ENCODE data around the gene LGALS9B.
"Not testable (repeated sequence)": the region's sequence is repeated elsewhere in the genome, so short reads cannot be mapped to it uniquely, and the experiment has no call there.

Gene LGALS9B

DNA sequence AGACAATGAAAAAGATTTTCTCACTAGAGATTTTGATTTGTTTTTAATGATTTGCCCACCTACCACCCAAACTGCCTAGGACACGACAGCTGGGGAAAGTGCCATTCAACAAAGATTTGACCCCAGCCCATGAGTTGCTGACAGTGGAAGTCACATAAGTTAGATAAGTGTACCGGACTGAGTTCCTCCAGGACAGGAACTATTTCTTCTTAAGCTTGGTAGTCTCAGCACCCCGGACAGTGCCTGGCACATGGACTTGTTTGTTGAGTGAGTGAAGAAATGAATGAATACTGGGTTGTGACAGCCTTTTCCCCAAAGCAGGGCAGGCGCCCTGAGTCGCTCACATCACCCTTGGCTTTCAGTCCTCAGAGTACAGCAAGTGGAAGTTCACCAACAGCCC is 26.7 kb downstream of the LGALS9B start:
- not testable (repeated sequence) for H3K4me2 ChIP-seq (ENCODE audit: low read length, poor library complexity, severe bottlenecking); H2BK12ac ChIP-seq (ENCODE audit: low read length in 2 of 2); H2AFZ ChIP-seq (ENCODE audit: low read depth, low read length); H3K27ac ChIP-seq (ENCODE audit: low read length, poor library complexity, severe bottlenecking); H2BK5ac ChIP-seq (ENCODE audit: low read depth, low read length, poor library complexity, severe bottlenecking); H3K4me1 ChIP-seq (ENCODE audit: control insufficient read depth, insufficient read depth, low read depth, low read length); H3K9me3 ChIP-seq (ENCODE audit: control insufficient read depth, low read length); H3K18ac ChIP-seq (ENCODE audit: low read depth in 1 of 2, low read length in 2 of 2); H2BK15ac ChIP-seq (ENCODE audit: low read depth, poor library complexity, severe bottlenecking); H3K23ac ChIP-seq (ENCODE audit: low read length in 2 of 2); H2AK5ac ChIP-seq (ENCODE audit: low read length, severe bottlenecking); H3K79me1 ChIP-seq (replicated peaks; ENCODE audit: low read length, poor library complexity, severe bottlenecking); H3K27me3 ChIP-seq (ENCODE audit: control insufficient read depth in 1 of 2, insufficient read depth in 1 of 2, low read length in 2 of 2); H3K4ac ChIP-seq (ENCODE audit: low read depth in 1 of 2, low read length in 2 of 2); H3K9ac ChIP-seq (ENCODE audit: low read length); H3K4me3 ChIP-seq (ENCODE audit: insufficient read depth in 1 of 2, low read depth in 1 of 2, low read length in 2 of 2); H3K36me3 ChIP-seq (ENCODE audit: control insufficient read depth in 1 of 2, insufficient read depth in 2 of 2, low read depth in 1 of 2, low read length in 2 of 2); H4K91ac ChIP-seq (ENCODE audit: low read length); H4K8ac ChIP-seq (ENCODE audit: low read length); H2BK120ac ChIP-seq (ENCODE audit: low read depth, low read length); DNase-seq; H3K14ac ChIP-seq (ENCODE audit: low read length in 2 of 2)
- no CpG with 5 or more reads among the region's 5 CpGs for WGBS

DNA sequence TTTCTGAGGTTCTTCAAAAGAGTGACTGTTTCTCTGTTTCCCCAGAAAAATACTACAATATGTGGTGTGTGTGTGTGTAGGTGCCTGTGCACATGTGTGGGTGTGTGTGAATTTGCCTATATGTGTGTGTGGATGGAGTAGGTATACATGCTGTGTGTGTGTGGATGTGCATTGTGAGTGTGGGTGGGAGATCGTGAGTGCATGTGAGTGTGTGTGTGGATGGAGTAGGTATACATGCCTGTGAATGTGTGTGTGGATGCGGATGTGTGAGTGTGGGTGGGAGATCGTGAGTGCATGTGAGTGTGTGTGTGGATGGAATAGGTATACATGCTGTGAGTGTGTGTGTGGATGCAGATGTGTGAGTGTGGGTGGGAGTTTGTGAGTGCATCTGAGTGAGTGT is 32.2 kb downstream of the LGALS9B start:
- not testable (repeated sequence) for H3K23ac ChIP-seq (ENCODE audit: low read length in 2 of 2); H2AK5ac ChIP-seq (ENCODE audit: low read length, severe bottlenecking); H3K4me1 ChIP-seq (ENCODE audit: control insufficient read depth, insufficient read depth, low read depth, low read length); H3K27me3 ChIP-seq (ENCODE audit: control insufficient read depth in 1 of 2, insufficient read depth in 1 of 2, low read length in 2 of 2); H3K36me3 ChIP-seq (ENCODE audit: control insufficient read depth in 1 of 2, insufficient read depth in 2 of 2, low read depth in 1 of 2, low read length in 2 of 2); H3K79me1 ChIP-seq (replicated peaks; ENCODE audit: low read length, poor library complexity, severe bottlenecking); H3K14ac ChIP-seq (ENCODE audit: low read length in 2 of 2); DNase-seq; H2BK5ac ChIP-seq (ENCODE audit: low read depth, low read length, poor library complexity, severe bottlenecking); H3K9ac ChIP-seq (ENCODE audit: low read length); H4K91ac ChIP-seq (ENCODE audit: low read length); H2BK12ac ChIP-seq (ENCODE audit: low read length in 2 of 2); H3K9me3 ChIP-seq (ENCODE audit: control insufficient read depth, low read length); H2AFZ ChIP-seq (ENCODE audit: low read depth, low read length); H2BK15ac ChIP-seq (ENCODE audit: low read depth, poor library complexity, severe bottlenecking); H2BK120ac ChIP-seq (ENCODE audit: low read depth, low read length); H4K8ac ChIP-seq (ENCODE audit: low read length); H3K4me3 ChIP-seq (ENCODE audit: insufficient read depth in 1 of 2, low read depth in 1 of 2, low read length in 2 of 2); H3K27ac ChIP-seq (ENCODE audit: low read length, poor library complexity, severe bottlenecking); H3K4ac ChIP-seq (ENCODE audit: low read depth in 1 of 2, low read length in 2 of 2); H3K4me2 ChIP-seq (ENCODE audit: low read length, poor library complexity, severe bottlenecking); H3K18ac ChIP-seq (ENCODE audit: low read depth in 1 of 2, low read length in 2 of 2)
- 94% methylated on average over 3 of the region's 3 CpGs for WGBS

DNA sequence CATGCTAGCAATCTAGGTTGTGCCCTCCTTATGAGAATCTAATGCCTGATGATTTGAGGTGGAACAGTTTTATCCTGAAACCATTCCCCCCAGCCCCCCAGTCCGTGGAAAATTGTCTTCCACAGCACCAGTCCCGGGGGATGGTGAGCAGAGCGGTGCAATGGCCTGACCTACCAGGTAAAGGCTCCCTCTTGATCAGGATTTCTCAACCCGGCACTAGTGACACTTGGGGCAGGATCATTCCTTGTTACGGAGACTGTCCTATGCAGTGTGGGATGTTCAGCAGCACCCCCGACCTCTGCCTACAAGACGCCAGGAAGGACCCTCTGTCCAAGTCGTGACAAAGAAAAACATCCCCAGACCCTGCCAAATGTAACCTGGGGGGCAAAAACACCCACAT is 34.0 kb downstream of the LGALS9B start:
- not testable (repeated sequence) for H3K36me3 ChIP-seq (ENCODE audit: control insufficient read depth in 1 of 2, insufficient read depth in 2 of 2, low read depth in 1 of 2, low read length in 2 of 2); H2AK5ac ChIP-seq (ENCODE audit: low read length, severe bottlenecking); H3K4ac ChIP-seq (ENCODE audit: low read depth in 1 of 2, low read length in 2 of 2); H3K4me2 ChIP-seq (ENCODE audit: low read length, poor library complexity, severe bottlenecking); H2BK120ac ChIP-seq (ENCODE audit: low read depth, low read length); H2BK15ac ChIP-seq (ENCODE audit: low read depth, poor library complexity, severe bottlenecking); H2BK12ac ChIP-seq (ENCODE audit: low read length in 2 of 2); H2AFZ ChIP-seq (ENCODE audit: low read depth, low read length); H4K91ac ChIP-seq (ENCODE audit: low read length); H3K27me3 ChIP-seq (ENCODE audit: control insufficient read depth in 1 of 2, insufficient read depth in 1 of 2, low read length in 2 of 2); H3K23ac ChIP-seq (ENCODE audit: low read length in 2 of 2); H4K8ac ChIP-seq (ENCODE audit: low read length); H3K9me3 ChIP-seq (ENCODE audit: control insufficient read depth, low read length); H3K9ac ChIP-seq (ENCODE audit: low read length); H3K79me1 ChIP-seq (replicated peaks; ENCODE audit: low read length, poor library complexity, severe bottlenecking); H3K27ac ChIP-seq (ENCODE audit: low read length, poor library complexity, severe bottlenecking); H3K4me3 ChIP-seq (ENCODE audit: insufficient read depth in 1 of 2, low read depth in 1 of 2, low read length in 2 of 2); H3K18ac ChIP-seq (ENCODE audit: low read depth in 1 of 2, low read length in 2 of 2); H3K4me1 ChIP-seq (ENCODE audit: control insufficient read depth, insufficient read depth, low read depth, low read length); H3K14ac ChIP-seq (ENCODE audit: low read length in 2 of 2); H2BK5ac ChIP-seq (ENCODE audit: low read depth, low read length, poor library complexity, severe bottlenecking); DNase-seq
- WGBS: 90% methylated on average over 5 of the region's 8 CpGs

DNA sequence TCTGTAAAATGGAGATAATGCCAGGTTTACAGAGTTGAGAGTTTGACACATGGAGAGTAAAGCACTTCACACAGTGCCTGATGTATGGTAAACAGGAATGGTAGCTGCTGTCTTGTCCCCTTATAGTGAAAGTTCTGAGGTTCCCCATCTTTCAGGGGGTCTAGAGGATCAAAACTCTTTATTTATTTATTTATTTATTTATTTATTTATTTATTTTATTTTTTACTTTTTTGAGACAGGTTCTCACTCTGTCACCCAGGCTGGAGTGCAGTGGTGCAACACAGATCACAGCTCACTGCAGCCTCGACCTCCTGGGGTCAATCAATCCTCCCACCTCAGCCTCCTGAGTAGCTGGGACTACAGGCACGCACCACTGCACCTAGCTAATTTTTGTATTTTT is 40.1 kb downstream of the LGALS9B start:
- not testable (repeated sequence) for H3K79me1 ChIP-seq (replicated peaks; ENCODE audit: low read length, poor library complexity, severe bottlenecking); H2BK12ac ChIP-seq (ENCODE audit: low read length in 2 of 2); H3K4ac ChIP-seq (ENCODE audit: low read depth in 1 of 2, low read length in 2 of 2); H3K18ac ChIP-seq (ENCODE audit: low read depth in 1 of 2, low read length in 2 of 2); H3K14ac ChIP-seq (ENCODE audit: low read length in 2 of 2); H3K4me2 ChIP-seq (ENCODE audit: low read length, poor library complexity, severe bottlenecking); H3K4me3 ChIP-seq (ENCODE audit: insufficient read depth in 1 of 2, low read depth in 1 of 2, low read length in 2 of 2); H3K27ac ChIP-seq (ENCODE audit: low read length, poor library complexity, severe bottlenecking); H2BK15ac ChIP-seq (ENCODE audit: low read depth, poor library complexity, severe bottlenecking); H2AK5ac ChIP-seq (ENCODE audit: low read length, severe bottlenecking); H2BK120ac ChIP-seq (ENCODE audit: low read depth, low read length); DNase-seq; H3K9me3 ChIP-seq (ENCODE audit: control insufficient read depth, low read length); H3K23ac ChIP-seq (ENCODE audit: low read length in 2 of 2); H4K8ac ChIP-seq (ENCODE audit: low read length); H2BK5ac ChIP-seq (ENCODE audit: low read depth, low read length, poor library complexity, severe bottlenecking); H4K91ac ChIP-seq (ENCODE audit: low read length); H3K9ac ChIP-seq (ENCODE audit: low read length); H3K4me1 ChIP-seq (ENCODE audit: control insufficient read depth, insufficient read depth, low read depth, low read length); H2AFZ ChIP-seq (ENCODE audit: low read depth, low read length); H3K27me3 ChIP-seq (ENCODE audit: control insufficient read depth in 1 of 2, insufficient read depth in 1 of 2, low read length in 2 of 2); H3K36me3 ChIP-seq (ENCODE audit: control insufficient read depth in 1 of 2, insufficient read depth in 2 of 2, low read depth in 1 of 2, low read length in 2 of 2)
- WGBS: no CpG with 5 or more reads among the region's 2 CpGs

Data from mesenchymal stem cell (in vitro differentiated cells and primary cell).